Anterior cingulate cortex (tissue), 58 donors: ENCODE data around the gene SNTB2.

Experiments
- DNase-seq, 58 donors: peaks; one replicate each; lab custom pipeline; 2025; lab: John Stamatoyannopoulos, UW

The SNTB2 gene

GRCh38 chr16:69330286-69331109 is 143.5 kb downstream of the SNTB2 start, which contains the start of gene PDF:
TSS of gene PDF (minus strand) at chr16:69330588. CDS start at chr16:69330570, 18 bp downstream.
- peak; percentile 41 to 96 (median 90) for DNase-seq

- no peak for DNase-seq
Measured at GRCh38 chr16:69334696-69335095, 147.7 kb downstream of the SNTB2 start.

- peak in 2 of 58 donors; percentile 53 to 68 for DNase-seq
Measured at GRCh38 chr16:69338557-69339288, 151.8 kb downstream of the SNTB2 start.

GRCh38 chr16:69339289-69340094 is 152.5 kb downstream of the SNTB2 start, which contains the start of the genes COG8 and NIP7:
TSS of gene COG8 (minus strand) at chr16:69339564. CDS start at chr16:69339552, 12 bp downstream.
TSS of gene NIP7 (plus strand) at chr16:69339772. CDS start at chr16:69339830, 58 bp downstream.
- DNase-seq, result peak; percentile 65 to 98 (median 94)

GRCh38 chr16:69340095-69340644 is 153.2 kb downstream of the SNTB2 start:
- DNase-seq, result no peak

GRCh38 chr16:69344171-69344570 is 157.2 kb downstream of the SNTB2 start:
- no peak for DNase-seq

- no peak for DNase-seq
Measured at GRCh38 chr16:69345923-69346322, 159.0 kb downstream of the SNTB2 start.

- DNase-seq, result no peak
Measured at GRCh38 chr16:69346683-69347082, 159.7 kb downstream of the SNTB2 start.

- DNase-seq, result no peak
Measured at GRCh38 chr16:69348222-69348621, 161.3 kb downstream of the SNTB2 start.

GRCh38 chr16:69349536-69349935 is 162.6 kb downstream of the SNTB2 start:
- DNase-seq, result no peak

GRCh38 chr16:69350536-69351133 is 163.7 kb downstream of the SNTB2 start:
- no peak for DNase-seq

GRCh38 chr16:69351309-69352027 is 164.5 kb downstream of the SNTB2 start, which contains the start of gene TMED6:
TSS of gene TMED6 (minus strand) at chr16:69351786. CDS start at chr16:69351753, 33 bp downstream.
- DNase-seq, result no peak
